ENCODE measurements around the gene PDCD1.
"Not testable (repeated sequence)": the region's sequence is repeated elsewhere in the genome, so short reads cannot be mapped to it uniquely, and the experiment has no call there.

The PDCD1 gene

DNA sequence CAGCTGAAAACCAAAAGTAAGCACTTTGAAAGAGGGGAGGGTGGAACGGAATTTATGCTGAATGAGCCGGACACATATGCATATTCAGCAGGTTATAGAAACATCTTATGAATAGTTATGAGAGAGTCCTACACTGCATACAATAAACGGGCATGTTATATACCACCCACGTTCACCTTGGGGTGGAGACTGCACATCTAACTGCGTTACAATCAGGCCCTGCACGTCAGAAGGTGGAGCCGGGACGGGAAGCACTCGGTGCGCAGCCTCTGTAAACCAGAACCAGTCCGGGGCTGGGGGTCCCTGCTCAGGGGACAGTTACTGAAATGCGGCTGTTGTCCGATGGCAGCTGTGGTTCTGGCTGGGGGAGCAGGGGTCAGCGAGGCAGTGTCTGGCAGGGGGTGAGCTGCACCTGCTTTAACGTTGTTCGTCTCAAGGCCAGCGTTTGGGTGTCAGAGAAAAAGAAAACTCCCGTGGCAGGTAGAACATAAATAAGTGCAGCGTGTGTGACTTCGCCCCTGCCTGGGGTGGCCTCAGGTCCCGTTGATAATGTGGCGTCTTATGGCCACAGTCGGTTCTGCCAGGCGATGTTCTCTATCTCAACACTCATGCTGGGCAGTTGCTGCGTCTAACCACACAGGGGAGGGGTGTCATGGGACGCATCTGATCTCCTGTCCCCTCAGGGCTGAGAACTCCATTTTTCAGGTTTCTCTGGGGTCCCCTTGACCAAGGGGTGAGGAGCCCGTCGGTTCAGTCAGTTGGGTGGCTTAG lies 24.8 kb downstream of the PDCD1 start:
- DNase-seq (ENCODE audit: low read depth) = not testable (repeated sequence)

DNA sequence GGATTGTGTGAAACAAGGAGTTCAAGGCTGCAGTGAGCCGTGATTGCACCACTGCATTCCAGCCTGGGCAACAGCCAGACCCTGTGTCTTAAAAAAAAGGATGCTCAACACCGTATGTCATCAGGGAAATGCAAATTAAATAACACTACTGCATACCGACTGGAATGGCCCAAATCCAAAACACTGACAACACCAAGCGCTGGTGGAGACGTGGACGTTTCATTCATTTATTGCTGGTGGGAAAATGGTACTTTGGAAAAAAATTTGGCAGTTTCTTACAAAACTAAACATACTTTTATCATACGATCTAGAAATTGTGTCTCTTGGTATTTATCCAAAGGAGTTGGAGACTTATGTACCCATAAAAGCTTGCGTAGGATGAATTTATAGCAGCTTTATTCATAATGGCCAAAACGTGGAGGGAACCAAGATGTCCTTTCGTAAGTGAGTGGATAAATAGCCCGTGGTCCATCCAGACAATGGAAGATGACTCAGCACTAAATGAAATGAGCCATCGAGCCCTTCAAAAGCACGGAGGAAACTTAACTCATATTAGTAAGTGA lies 25.5 kb downstream of the PDCD1 start:
- DNase-seq (ENCODE audit: low read depth) = no peak

DNA sequence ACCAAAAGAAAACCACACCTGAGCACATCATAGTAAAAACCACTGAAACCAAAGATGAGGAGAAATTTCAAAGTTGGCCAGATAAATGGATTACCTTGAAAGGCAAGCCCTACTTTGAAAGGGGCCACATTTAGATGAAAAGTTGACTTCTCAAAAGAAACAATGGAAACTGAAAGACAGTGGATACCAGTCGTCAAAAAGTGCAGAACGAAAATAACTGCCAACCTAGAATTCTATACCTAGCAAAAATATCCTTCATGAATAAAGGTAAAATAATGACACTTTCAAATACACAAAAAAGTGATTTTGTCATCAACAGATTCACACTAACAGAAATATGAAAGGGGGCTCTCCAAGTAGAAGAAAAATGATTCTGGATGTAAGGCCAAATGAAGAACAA lies 31.3 kb downstream of the PDCD1 start:
- DNase-seq (ENCODE audit: low read depth) = no peak

DNA sequence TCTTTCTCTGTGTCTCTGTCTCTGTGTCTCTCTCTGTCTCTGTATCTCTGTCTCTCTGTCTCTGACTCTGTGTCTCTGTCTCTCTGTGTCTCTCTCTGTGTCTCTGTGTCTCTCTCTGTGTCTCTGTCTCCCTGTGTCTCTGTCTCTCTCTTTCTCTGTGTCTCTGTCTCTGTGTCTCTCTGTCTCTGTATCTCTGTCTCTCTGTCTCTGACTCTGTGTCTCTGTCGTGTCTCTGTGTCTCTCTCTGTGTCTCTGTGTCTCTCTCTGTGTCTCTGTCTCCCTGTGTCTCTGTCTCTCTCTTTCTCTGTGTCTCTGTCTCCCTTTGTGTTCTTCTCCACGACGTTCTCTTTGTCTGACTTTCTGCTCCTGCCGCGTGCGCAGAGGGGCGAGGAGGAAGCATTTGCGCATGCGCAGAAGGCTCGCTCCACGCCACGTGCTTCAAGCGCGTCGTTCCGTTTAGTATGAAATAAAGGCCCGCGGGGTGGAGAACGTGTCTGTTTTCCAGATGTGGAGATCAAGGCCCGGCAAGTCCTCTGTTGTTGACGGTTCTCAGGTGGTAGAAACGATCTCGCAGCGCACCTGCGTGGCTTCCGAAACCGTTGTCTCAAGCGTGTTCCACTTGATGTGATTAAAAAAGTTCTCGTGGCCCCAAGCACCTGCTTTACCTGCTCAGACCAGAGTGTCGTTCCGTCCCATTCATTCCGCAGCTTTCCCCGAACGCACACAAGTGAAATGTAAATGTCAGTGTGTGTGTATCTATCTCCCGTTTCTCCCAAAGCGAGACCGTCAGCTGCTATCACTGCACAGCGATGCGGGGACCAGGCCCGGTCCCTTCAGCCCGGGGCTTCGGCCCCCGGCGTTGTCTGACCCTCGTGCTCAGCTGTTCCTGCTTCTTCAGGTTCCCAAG lies 34.9 kb downstream of the PDCD1 start:
- DNase-seq (ENCODE audit: low read depth) = not testable (repeated sequence)

DNA sequence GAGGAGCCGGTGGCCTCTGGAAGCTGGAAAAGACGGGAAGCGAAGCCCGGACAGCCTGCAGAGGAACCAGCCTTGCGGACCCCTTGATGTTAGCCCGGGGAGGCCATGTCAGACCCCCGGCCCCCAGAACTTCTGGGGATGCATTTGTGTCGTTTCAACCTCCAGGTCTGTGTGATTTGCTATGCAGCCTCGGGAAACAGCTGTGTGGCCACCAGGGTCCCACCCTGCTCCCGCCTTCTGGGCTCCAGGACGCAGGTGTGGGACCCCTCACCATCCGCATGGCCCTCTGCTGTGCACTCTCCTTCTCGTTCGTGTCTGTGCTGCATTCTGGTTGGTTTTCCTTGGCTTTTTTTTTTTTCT lies 36.5 kb downstream of the PDCD1 start:
- DNase-seq (ENCODE audit: low read depth) = no peak

DNA sequence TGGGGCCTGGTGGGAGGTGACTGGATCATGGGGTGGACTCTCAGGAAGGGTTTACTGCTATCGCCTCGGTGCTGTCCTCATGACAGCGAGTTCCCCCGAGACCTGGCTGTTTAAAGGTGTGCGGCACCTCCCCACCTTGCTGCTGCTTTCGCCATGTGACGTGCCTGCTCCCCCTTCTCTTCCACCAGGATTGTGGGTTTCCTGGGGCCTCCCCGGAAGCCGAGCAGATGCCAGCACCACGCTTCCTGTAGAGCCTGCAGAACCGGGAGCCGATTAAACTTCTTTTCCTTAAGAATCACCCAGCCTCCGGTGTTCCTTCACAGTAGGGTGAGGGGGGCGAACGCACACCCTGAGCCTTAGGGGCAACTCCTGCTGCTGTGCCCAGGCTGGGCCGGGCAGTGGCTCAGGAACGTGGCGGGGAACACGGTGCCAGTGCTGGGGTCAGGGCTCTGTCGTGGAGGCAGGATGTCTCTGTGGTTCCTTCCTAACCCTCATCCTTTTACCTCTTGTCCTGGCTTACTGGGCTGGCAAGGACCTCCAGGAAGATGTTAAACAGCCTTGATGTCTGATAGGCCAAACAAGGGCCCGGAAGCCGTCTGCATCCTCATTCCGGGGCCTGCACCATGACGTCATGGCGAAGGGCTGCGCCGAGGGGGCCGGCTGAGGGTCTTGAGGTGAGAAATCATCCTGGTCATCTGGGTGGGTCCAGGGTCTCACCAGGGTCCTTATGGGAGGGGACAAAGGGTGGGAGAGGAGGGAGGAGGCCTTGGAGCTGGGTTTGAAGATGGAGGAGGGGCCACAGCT lies 37.0 kb downstream of the PDCD1 start:
- no peak for DNase-seq (ENCODE audit: low read depth)

DNA sequence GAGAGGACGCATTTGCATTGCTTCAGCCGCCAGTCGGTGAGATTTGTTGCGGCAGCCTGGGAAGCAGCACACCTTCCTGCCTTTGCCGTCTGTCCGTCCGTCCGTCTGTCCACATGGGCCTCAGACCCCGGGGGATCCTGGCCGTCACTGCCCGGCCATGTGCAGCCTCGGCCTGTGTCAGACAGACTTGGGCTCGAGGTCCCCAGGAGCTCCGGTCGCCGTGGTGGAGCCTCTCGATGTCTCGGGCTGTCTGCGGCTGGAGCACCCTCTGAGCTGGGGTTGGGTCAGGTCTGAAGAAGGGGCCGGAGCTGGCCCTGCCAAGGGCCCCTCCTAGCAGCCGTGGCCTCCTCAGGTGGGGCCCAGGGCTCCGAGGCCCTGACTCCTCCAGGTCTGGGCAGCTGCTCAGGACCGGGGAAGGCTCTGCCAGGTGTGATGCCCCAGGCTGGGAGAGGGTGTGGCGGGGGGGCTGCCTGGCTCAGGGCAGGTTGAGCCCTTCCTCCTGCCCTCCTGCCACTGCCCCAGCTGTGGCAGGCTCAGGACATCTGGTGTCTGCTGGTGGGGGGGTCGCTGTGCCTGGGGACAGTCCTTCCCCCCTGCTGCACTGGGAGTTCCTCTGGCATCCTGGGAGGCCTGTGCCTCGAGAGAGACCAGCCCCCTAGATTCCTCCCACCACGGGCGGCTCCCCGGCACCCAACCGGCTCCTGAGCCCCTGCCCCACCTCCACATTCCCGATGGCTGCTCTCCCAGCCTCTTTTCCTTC lies 37.9 kb downstream of the PDCD1 start:
- DNase-seq (ENCODE audit: low read depth) = no peak

DNA sequence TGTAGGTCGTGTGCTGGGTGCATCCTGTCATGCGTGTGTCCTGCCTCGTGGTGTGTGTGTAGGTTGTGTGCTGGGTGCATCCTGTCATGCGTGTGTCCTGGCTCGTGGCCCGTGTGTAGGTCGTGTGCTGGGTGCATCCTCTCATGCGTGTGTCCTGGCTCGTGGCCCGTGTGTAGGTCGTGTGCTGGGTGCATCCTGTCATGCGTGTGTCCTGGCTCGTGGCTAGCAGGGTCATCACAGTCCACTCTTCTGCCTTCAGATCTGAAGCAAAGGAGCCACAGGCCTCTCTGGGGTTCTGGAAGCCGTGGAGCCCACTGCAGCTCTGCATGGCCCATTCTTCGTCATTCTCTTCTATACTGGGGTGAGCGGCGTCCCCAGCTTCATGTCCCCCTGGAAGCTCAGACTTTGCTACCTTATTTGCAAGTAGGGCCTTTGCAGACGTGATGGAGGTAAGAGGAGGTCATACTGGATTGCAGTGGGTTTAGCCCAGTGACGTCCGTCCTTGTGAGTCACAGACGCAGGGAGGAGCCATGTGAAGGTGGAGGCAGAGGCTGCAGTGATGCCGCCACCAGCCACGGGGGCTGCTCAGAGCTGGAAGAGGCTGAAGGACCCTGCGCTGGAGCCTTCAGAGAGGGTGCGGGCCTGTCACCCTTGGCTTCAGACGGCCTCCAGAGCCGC lies 38.6 kb downstream of the PDCD1 start:
- not testable (repeated sequence) for DNase-seq (ENCODE audit: low read depth)

DNA sequence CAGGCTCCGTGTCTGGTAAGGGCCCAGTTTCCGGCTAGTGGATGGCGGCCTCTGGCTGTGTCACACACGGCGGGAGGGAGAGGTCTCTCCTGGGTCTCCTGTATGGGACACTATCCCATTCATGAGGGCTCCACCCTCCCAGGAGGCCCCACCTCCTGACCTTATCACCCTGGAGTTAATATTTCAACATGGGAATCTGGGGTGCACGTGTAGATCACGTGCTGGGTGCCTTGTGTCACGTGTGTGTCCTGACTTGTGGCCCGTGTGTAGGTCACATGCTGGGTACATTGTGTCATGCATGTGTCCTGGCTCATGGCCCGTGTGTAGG lies 39.8 kb downstream of the PDCD1 start:
- no peak for DNase-seq (ENCODE audit: low read depth)

DNA sequence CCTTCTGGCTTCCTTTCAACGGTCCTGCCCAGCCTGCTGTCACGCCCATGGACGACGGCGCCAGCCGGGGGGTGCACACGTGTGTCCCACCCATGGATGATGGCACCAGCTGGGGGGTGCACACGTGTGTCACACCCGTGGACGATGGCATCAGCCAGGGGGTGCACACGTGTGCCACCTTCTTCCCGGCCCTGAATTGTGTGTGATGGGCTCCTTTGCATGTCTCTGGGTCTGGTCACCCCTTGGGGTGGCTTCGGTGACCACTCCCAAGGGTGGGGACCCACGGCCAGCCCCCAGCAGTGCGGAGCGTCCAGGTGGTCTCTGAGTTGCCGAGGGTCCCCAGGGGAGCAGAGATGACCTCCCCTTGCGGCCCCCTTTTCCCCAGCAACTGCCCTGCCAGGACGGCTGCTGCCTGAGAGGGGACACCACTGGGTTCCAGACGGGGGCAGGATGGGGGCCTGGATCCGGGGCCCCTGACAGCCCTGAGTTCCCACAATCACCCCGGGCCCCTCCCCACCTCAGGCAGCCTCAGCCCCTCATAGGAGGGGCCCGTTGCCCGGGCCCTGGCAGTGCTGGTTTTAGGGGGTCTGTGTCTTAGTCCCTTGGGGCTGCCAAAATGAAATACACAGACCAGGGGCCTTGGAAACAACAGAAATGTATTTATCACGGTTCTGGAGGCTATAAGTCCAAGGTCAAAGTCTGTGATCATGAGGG lies 40.3 kb downstream of the PDCD1 start:
- DNase-seq (ENCODE audit: low read depth) = no peak

DNA sequence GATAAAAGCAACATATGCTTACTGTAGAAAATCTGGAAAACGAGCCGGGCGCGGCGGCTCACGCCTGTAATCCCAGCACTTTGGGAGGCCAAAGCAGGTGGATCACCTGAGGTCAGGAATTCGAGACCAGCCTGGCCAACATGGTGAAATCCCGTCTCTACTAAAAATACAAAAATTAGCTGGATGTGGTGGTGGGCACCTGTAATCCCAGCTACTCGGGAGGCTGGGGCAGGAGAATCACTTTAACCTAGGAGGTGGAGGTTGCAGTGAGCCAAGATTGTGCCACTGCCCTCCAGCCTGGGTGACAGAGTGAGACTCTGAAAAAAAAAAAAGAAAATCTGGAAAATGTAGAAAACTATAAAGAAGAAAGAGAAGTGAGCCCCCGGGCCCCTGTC lies 40.9 kb downstream of the PDCD1 start:
- not testable (repeated sequence) for DNase-seq (ENCODE audit: low read depth)

DNA sequence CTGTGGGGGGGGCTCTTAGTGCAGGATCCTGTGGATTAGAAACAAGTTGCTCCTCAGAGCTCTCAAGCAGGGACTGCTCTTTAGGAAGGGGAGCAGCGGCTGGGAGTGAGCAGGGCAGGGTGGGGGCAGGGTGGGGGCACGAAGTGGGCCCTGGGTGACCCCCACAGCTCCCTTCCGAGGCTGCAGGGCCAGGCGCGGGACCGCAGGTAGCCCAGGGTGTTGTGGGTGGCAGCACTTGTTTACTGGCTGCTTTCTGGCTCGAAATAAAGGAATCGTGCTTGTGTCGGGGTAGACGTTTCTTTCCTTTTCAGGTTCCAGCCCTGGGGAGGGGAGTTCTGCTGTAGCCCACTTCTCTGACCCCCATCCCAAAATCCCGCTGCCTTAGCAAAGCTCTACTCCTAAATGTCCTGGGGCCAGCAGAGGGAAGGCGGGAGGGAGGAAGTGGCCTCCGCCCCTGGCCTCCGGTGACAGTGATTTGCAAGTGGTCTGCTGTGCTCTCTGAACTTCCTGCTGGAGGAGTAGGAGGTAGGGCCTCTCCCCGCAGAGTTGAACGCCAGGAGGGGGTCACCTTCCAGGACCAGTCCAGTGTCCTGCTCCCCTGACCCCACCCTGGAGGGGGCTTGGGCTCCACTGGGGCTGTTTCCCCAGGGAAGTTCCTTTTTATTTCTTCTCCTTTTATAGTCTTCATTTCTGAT lies 41.4 kb downstream of the PDCD1 start:
- DNase-seq (ENCODE audit: low read depth) = no peak

DNA sequence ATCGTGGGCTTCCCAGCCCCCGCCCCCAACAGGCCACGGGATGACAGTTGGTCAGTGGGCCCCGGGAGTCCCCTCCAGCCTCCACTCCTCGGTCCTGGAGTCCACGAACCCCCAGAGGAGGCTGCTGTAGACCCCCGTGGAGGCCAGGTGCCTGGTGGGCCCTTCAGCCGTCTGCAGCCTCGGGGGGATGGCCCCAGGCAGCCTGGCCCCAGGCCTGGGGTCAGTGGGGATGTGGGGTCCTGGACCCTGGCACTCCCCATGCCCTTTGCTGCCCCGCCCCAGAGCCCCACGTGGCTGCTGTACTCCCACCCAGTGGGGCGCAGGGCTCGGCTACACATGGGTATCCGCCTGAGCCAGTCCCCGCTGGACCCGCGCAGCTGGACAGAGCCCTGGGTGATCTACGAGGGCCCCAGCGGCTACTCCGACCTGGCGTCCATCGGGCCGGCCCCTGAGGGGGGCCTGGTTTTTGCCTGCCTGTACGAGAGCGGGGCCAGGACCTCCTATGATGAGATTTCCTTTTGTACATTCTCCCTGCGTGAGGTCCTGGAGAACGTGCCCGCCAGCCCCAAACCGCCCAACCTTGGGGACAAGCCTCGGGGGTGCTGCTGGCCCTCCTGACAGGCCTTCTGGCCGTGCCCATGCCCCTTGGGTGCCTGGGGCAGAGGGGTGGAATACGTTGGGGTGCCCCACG lies 42.1 kb downstream of the PDCD1 start:
- no peak for DNase-seq (ENCODE audit: low read depth)

DNA sequence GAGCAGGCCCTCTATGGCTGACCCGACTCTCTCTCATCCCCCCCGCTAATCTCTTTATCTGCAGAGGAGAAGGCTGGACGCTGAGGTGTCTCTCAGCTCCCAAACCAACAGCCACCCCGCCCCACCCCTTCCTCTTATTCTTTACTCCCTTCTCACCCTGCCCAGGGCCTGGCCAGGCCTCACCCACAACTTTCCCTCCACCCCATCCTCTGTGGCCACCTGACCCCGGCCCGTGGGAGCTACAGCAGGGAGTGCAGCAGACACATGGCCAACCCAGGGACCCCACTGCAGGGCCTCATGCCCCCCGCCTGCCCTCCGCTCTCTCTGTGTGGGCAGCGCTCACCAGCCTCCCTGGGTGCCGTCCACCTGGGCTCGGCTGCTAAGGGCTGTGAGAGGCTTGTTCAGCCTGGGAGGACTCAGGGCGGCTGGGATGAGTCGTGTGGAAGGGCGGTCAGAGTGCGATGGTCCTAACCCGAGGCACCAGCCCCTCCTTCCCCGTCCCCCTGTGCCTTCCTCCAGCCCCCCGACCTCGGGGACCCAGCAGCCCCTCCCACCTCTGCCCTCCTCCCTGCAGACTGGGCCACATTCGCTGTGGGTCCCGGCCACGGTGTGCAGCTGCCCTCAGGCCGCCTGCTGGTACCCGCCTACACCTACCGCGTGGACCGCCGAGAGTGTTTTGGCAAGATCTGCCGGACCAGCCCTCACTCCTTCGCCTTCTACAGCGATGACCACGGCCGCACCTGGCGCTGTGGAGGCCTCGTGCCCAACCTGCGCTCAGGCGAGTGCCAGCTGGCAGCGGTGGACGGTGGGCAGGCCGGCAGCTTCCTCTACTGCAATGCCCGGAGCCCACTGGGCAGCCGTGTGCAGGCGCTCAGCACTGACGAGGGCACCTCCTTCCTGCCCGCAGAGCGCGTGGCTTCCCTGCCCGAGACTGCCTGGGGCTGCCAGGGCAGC lies 42.9 kb downstream of the PDCD1 start:
- DNase-seq (ENCODE audit: low read depth) = no peak

DNA sequence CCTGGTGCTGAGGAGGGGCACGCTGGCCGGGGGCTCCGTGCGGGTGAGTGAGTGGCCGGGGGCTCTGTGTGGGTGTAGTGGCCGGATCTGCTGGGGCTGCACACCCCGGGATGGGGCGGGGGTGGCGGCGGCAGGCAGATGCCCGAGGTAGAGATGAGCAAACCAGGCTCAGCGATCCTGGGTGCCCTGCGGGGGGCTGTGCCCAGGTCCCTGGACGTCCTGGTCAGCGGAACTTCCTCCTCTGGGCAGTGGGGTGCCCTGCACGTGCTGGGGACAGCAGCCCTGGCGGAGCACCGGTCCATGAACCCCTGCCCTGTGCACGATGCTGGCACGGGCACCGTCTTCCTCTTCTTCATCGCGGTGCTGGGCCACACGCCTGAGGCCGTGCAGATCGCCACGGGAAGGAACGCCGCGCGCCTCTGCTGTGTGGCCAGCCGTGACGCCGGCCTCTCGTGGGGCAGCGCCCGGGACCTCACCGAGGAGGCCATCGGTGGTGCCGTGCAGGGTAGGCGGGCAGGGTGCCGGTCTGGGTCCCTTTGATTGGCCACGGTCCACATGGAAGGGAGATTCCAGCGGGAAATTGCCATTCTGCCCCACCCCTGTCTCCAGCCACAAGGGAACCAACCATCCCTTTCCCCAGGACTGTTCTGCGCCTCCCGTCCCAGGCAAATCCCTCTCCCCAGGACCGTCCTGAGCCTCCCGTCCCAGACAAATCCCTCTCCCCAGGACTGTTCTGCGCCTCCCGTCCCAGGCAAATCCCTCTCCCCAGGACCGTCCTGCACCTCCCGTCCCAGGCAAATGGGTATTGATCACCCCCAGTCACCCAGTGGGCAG lies 43.8 kb downstream of the PDCD1 start:
- DNase-seq (ENCODE audit: low read depth) = no peak

DNA sequence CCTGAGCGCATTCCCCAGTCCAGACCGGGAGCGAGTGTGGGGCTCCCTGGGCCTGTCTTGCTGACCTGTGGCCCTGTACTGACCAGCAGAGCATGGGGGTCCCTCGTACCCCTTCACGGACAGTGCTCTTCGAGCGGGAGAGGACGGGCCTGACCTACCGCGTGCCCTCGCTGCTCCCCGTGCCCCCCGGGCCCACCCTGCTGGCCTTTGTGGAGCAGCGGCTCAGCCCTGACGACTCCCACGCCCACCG lies 44.4 kb downstream of the PDCD1 start:
- no peak for DNase-seq (ENCODE audit: low read depth)

All from T follicular helper cell (primary cell).